GM12878 (cell line): ENCODE results near the gene NOD2. TPM values are rescaled to one million over a fixed set of nuclear protein-coding genes. Genes with fewer than 3 reads are reported as not detected.

Source experiments
- ATAC-seq: fragments of 200-7000 bp; cut with Tn5 transposase; 3 replicates; pipeline ENCODE4 v1.9.1; 2020; ENCODE audit warnings: mild to moderate bottlenecking, moderate library complexity
- BruUV-seq: library from RNA; stranded (reverse); fragments of 400-500 nt; replicated peaks from 2 replicates; lab custom pipeline; 2021; lab: Mats Ljungman, UMichigan
- CTCF ChIA-PET: fragments of 300-600 bp; sonication (Branson Sonifier 250); formaldehyde crosslinking; extraction: SDS; loops from one replicate; lab custom pipeline; 2021; ENCODE audit warnings: inconsistent platforms; lab: Yijun Ruan, JAX
- POLR2A ChIA-PET: fragments of 350-600 bp; formaldehyde crosslinking; extraction: SDS; loops from one replicate; lab custom pipeline; 2021; ENCODE audit warnings: inconsistent platforms; lab: Charles Lee
- RAD21 ChIA-PET: fragments of 300-600 bp; sonication (Branson Sonifier 250); formaldehyde crosslinking; loops from one replicate; lab custom pipeline; 2023; ENCODE audit warnings: antibody characterized with exemption; ENCODE audit not compliant: unreplicated experiment; lab: Charles Lee
- SMC1A ChIA-PET: fragments of 300-600 bp; sonication (Branson Sonifier 250); formaldehyde crosslinking; loops from one replicate; lab custom pipeline; 2023; ENCODE audit not compliant: unreplicated experiment, uncharacterized antibody; lab: Charles Lee
- DNase-seq: peaks from one replicate; pipeline ENCODE4 v3.0.0-alpha.2; 2011; ENCODE audit warnings: low read depth, low spot score
- FAIRE-seq: peaks from 3 replicates; lab custom pipeline; 2011; peaks lifted over from hg19 to GRCh38; lab: Jason Lieb, UNC
- H2AFZ ChIP-seq: 2 replicates; pipeline ENCODE4 v1.6.0; 2011; ENCODE audit warnings: low read depth, low read length, control low read depth; ENCODE audit not compliant: control insufficient read depth
- H3K27ac ChIP-seq: 2 replicates; pipeline ENCODE4 v1.5.1; 2011; ENCODE audit warnings: control low read depth; ENCODE audit not compliant: control insufficient read depth, insufficient read depth
- H3K27me3 ChIP-seq, 2 experiments: replicated peaks in 1 of 2; 2 replicates each; pipeline versions ENCODE4 v1.6.0 to v1.6.1; 2011; ENCODE audit warnings: low read length in 1 of 2; ENCODE audit not compliant: control insufficient read depth in 2 of 2, insufficient read depth in 2 of 2
- H3K36me3 ChIP-seq, 2 experiments: 2 replicates each; pipeline ENCODE4 v1.5.1; 2011; ENCODE audit warnings: low read length in 1 of 2; ENCODE audit not compliant: control insufficient read depth in 2 of 2, insufficient read depth in 2 of 2
- H3K4me1 ChIP-seq: 2 replicates; pipeline ENCODE4 v1.6.1; 2011; ENCODE audit warnings: mild to moderate bottlenecking, low read length, moderate library complexity, mixed read lengths; ENCODE audit not compliant: control insufficient read depth, insufficient read depth
- H3K4me2 ChIP-seq: 2 replicates; pipeline ENCODE4 v1.6.0; 2011; ENCODE audit warnings: control low read depth; ENCODE audit not compliant: control insufficient read depth, insufficient read depth
- H3K4me3 ChIP-seq: fragments of 200-600 bp; sonication (generic); 2 replicates; pipeline ENCODE4 v1.5.1; 2016
- H3K79me2 ChIP-seq: 2 replicates; pipeline ENCODE4 v1.6.0; 2011; ENCODE audit warnings: low read length; ENCODE audit not compliant: control insufficient read depth, insufficient read depth
- H3K9ac ChIP-seq: 2 replicates; pipeline ENCODE4 v1.8.0; 2011; ENCODE audit warnings: low read length, control low read depth, mixed read lengths; ENCODE audit not compliant: control insufficient read depth, insufficient read depth
- H3K9me3 ChIP-seq: replicated peaks from 3 replicates; pipeline ENCODE4 v1.5.1; 2011; ENCODE audit warnings: mild to moderate bottlenecking, low read length; ENCODE audit not compliant: control insufficient read depth, insufficient read depth
- H4K20me1 ChIP-seq: 2 replicates; pipeline ENCODE4 v1.6.0; 2011; ENCODE audit not compliant: control insufficient read depth, insufficient read depth
- ASH2L ChIP-seq: fragments of 300-600, 200-600 bp; sonication (generic); IDR thresholded peaks from 2 replicates; pipeline ENCODE4 v1.6.1; 2017; ENCODE audit warnings: low read depth, mild to moderate bottlenecking, borderline replicate concordance
- CREB1 ChIP-seq: IDR thresholded peaks from 2 replicates; pipeline ENCODE4 v1.6.1; 2012; ENCODE audit warnings: low read depth, mild to moderate bottlenecking, inconsistent platforms
- ETV6 ChIP-seq, 2 experiments: fragments of 450-650 bp in 1 of 2; IDR thresholded peaks in 1 of 2; conservative IDR thresholded peaks in 1 of 2; 2 replicates each; pipeline ENCODE4 v1.6.1; 2014; ENCODE audit warnings: antibody characterized with exemption in 1 of 2, borderline replicate concordance in 1 of 2, low read depth in 1 of 2, mild to moderate bottlenecking in 1 of 2, moderate library complexity in 1 of 2
- IKZF1 ChIP-seq: fragments of 450-650 bp; conservative IDR thresholded peaks from 2 replicates; pipeline ENCODE4 v1.6.1; 2017; ENCODE audit warnings: antibody characterized with exemption, mild to moderate bottlenecking
- IKZF2 ChIP-seq, 2 experiments: fragments of 450-650 bp; IDR thresholded peaks; 2 replicates each; pipeline ENCODE4 v1.6.1; 2017; ENCODE audit warnings: mild to moderate bottlenecking in 2 of 2, moderate library complexity in 2 of 2
- LARP7 ChIP-seq: fragments of 450-650 bp; IDR thresholded peaks from 2 replicates; pipeline ENCODE4 v1.6.1; 2017; ENCODE audit warnings: mild to moderate bottlenecking
- NFYA ChIP-seq: IDR thresholded peaks from 2 replicates; pipeline ENCODE4 v1.6.1; 2011; ENCODE audit warnings: low read depth, mild to moderate bottlenecking, low read length, improper control_type of control experiment, borderline replicate concordance
- NR2F1 ChIP-seq: fragments of 450-650 bp; conservative IDR thresholded peaks from 2 replicates; pipeline ENCODE4 v1.6.1; 2017; ENCODE audit warnings: mild to moderate bottlenecking
- NRF1 ChIP-seq: conservative IDR thresholded peaks from 2 replicates; pipeline ENCODE4 v1.6.1; 2011; ENCODE audit warnings: mild to moderate bottlenecking, low read depth, low read length, improper control_type of control experiment
- RELA ChIP-seq: fragments of 450-650 bp; IDR thresholded peaks from 2 replicates; pipeline ENCODE4 v1.8.0; 2014; ENCODE audit warnings: borderline replicate concordance; ENCODE audit not compliant: partially characterized antibody
- SIN3A ChIP-seq: IDR thresholded peaks from 2 replicates; pipeline ENCODE4 v1.6.1; 2012; ENCODE audit warnings: low read depth, low read length, improper control_type of control experiment
- SIX5 ChIP-seq: IDR thresholded peaks from 2 replicates; pipeline ENCODE4 v1.6.1; 2011; ENCODE audit warnings: mild to moderate bottlenecking, low read depth, low read length, moderate library complexity; ENCODE audit not compliant: severe bottlenecking
- TAF1 ChIP-seq: IDR thresholded peaks from 2 replicates; pipeline ENCODE4 v1.6.1; 2011; ENCODE audit warnings: mild to moderate bottlenecking, low read depth, low read length, borderline replicate concordance
- ZNF384 ChIP-seq: IDR thresholded peaks from 2 replicates; pipeline ENCODE4 v1.6.1; 2012; ENCODE audit warnings: low read depth, mild to moderate bottlenecking, low read length, improper control_type of control experiment, borderline replicate concordance
- WGBS: methylation state at CpG from one replicate; pipeline ENCODE4 v1.1.6; 2016; ENCODE audit warnings: low lambda C conversion rate; ENCODE audit not compliant: insufficient replicate concordance, insufficient coverage; ENCODE audit errors: missing lambda C conversion rate; 5-methylcytosine and 5-hydroxymethylcytosine counted together
- in situ Hi-C: fragments of 300-500 bp; cut with MboI; formaldehyde crosslinking; loops from 9 replicates; pipeline ENCODE4 v1.14.3; 2018; ENCODE audit warnings: mixed read lengths
- intact Hi-C: fragments of 100-400 bp; cut with micrococcal nuclease; formaldehyde crosslinking; loops from one replicate; pipeline ENCODE4 v1.14.2; 2022; ENCODE audit not compliant: unreplicated experiment
- polyA plus RNA-seq, 11 experiments: library from polyadenylated mRNA; depleted of rRNA in 4 of 11; unstranded in 6 of 11; stranded (reverse) in 5 of 11; fragments of >200 nt; fragmentation: Nextera tagmentation in 4 of 11; fragmentation: Illumina TruSeq in 1 of 11; extraction: Ambion mirVana in 4 of 11; extraction: Trizol in 1 of 11; gene quantifications; 1 replicate in 1 of 11; 2 replicates in 10 of 11; pipeline versions ENCODE4 v1.2.1 to v1.2.3, GENCODE V29; 2011 to 2016; ENCODE audit warnings: inconsistent platforms in 2 of 11, missing spikeins in 2 of 11, low read depth in 1 of 11
- total RNA-seq, 4 experiments: library from RNA; depleted of rRNA in 3 of 4; stranded (reverse); fragments of >200 nt in 3 of 4; fragmentation: Illumina TruSeq in 1 of 4; extraction: Trizol in 1 of 4; gene quantifications; 2 replicates each; pipeline versions ENCODE4 v1.2.1 to v1.2.3, GENCODE V29; 2013 to 2021
- TF ChIP-seq, protein P1 (sequence below): fragments of 450-650 bp; IDR thresholded peaks from 2 replicates; pipeline ENCODE4 v1.6.1; 2017; ENCODE audit warnings: mild to moderate bottlenecking, moderate library complexity
- TF ChIP-seq, protein P2 (sequence below): fragments of 450-650 bp; conservative IDR thresholded peaks from 2 replicates; pipeline ENCODE4 v1.6.1; 2017; ENCODE audit warnings: mild to moderate bottlenecking, moderate library complexity

NOD2 gene
- total and polyA plus RNA-seq, 10 of the 15 experiments (the other 5 are each of a cell fraction or from before 2014, with no cell fraction given): 1.0 to 18.6 (median 6.7) TPM

DNA sequence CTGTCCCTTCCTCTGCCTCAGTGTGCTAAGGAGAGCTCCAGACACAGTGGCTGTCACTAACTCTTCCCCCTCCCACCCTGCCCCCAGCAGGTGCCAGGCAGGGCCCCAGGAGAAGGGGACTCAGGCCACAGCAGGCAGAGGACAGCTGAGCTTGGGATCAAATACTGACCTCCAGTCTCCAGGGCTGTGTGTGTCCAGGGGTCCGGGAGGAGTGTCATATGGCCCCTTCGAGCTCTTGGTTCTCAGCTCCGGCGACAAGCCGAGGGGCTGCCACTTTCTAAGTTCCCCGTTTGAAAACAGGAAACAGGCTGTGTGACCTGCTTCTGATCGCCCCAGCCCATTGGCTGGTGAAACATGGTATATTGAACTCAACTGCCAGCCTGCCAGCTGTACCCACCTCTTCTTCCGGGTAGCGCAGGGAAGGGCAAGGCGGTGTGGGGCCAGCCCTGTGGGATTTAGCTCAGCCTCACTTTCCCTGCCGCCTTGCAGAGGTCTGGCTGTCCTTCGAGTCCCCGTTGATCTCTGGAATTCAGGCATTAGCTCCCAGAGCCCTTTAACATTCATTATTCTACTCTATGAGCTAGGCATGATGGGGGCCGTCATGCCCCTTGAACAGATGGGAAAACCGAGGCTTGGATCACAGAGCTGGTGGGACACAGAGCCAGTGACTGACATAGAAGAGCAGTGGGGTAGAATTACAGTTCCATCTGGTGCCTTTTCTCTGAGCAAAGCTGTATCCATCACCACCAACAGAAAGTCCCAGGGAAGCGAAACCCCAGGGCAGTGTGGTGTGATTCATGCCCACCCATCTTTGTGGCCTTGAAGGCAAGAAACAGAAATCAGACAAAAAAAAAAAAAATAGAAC, 12.2 kb upstream of the NOD2 start, which contains the start of gene SNX20:
Gene SNX20 (minus strand): TSS at position 292 of the 865 bp plus-strand sequence. CDS start 3,786 bp downstream, outside the sequence.
- TSS peak; percentile 80 for BruUV-seq
- Histone ChIP-seq H3K4me1 (peaks cover 50% of the 10 kb centered on the region), H4K20me1 (no peaks in the 10 kb centered on the region), H3K4me3 (peak within 1 kb of the TSS; percentile 72), H3K9me3 (no peaks in the 10 kb centered on the region; the same call in 2 of the 3 replicates), H3K4me2 (peak within 1 kb of the TSS; percentile 88), H3K27me3 (no peaks in the 10 kb centered on the region), H3K27ac (peak within 1 kb of the TSS; percentile 84), H3K36me3 (peaks cover 1 to 10% of the 10 kb centered on the region in 2 experiments; a peak in 3 of 4 replicates), H3K9ac (peak within 1 kb of the TSS; percentile 78), H3K79me2 (peaks cover 43% of the 10 kb centered on the region), H2AFZ (peak within 1 kb of the TSS; percentile 58)
- ChIA-PET SMC1A (interaction anchor here (0.8 to 24.8 kb wide), 10 partner anchors 8 to 121 kb away, joined by 3 to 600 read pairs (median 8); partner anchors contain the start of genes CYLD and NOD2), POLR2A (interaction anchor here (0.5 to 8.0 kb wide), 15 partner anchors 8 to 942 kb away, joined by 3 to 116 read pairs (median 4); partner anchors contain the start of gene CYLD), RAD21 (interaction anchor here (1.0 to 29.0 kb wide), 7 partner anchors 10 to 125 kb away, joined by 5 to 578 read pairs (median 12); partner anchors contain the start of gene CYLD), CTCF (interaction anchor here (0.6 to 20.9 kb wide), 12 partner anchors 9 to 399 kb away, joined by 3 to 636 read pairs (median 4); partner anchors contain the start of gene CYLD)
- intact Hi-C loops (loop anchor here (5.0 kb wide), 1 partner anchor 409 kb away; no protein-coding TSS in a partner anchor), in situ Hi-C loops (no loop called here)
- FAIRE-seq (no peak), DNase-seq (peak; percentile 63), ATAC-seq (peak; percentile 65)
- WGBS: under 1% methylated on average over 16 of the region's 16 CpGs
- no peak for TF ChIP-seq RELA
- TF ChIP-seq NFYA: no peak
- no peak for TF ChIP-seq ASH2L
- peak; percentile 54; a peak in 1 of 4 replicates for TF ChIP-seq IKZF2 (IDR thresholded peaks at IDR 0.05)
- no peak for TF ChIP-seq SIX5
- TF ChIP-seq, protein P1, sequence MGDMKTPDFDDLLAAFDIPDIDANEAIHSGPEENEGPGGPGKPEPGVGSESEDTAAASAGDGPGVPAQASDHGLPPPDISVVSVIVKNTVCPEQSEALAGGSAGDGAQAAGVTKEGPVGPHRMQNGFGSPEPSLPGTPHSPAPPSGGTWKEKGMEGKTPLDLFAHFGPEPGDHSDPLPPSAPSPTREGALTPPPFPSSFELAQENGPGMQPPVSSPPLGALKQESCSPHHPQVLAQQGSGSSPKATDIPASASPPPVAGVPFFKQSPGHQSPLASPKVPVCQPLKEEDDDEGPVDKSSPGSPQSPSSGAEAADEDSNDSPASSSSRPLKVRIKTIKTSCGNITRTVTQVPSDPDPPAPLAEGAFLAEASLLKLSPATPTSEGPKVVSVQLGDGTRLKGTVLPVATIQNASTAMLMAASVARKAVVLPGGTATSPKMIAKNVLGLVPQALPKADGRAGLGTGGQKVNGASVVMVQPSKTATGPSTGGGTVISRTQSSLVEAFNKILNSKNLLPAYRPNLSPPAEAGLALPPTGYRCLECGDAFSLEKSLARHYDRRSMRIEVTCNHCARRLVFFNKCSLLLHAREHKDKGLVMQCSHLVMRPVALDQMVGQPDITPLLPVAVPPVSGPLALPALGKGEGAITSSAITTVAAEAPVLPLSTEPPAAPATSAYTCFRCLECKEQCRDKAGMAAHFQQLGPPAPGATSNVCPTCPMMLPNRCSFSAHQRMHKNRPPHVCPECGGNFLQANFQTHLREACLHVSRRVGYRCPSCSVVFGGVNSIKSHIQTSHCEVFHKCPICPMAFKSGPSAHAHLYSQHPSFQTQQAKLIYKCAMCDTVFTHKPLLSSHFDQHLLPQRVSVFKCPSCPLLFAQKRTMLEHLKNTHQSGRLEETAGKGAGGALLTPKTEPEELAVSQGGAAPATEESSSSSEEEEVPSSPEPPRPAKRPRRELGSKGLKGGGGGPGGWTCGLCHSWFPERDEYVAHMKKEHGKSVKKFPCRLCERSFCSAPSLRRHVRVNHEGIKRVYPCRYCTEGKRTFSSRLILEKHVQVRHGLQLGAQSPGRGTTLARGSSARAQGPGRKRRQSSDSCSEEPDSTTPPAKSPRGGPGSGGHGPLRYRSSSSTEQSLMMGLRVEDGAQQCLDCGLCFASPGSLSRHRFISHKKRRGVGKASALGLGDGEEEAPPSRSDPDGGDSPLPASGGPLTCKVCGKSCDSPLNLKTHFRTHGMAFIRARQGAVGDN: peak; percentile 94
- peak; percentile 59; the same call in 1 of the 2 replicates for TF ChIP-seq ZNF384
- peak; percentile 31; the same call in 1 of the 2 replicates for TF ChIP-seq SIN3A
- 0 out of 2 replicates have a peak, but pooled peaks have one; percentile 9 for TF ChIP-seq CREB1
- TF ChIP-seq NR2F1: peak; percentile 46
- no peak for TF ChIP-seq ETV6 (conservative IDR thresholded peaks at IDR 0.05 in 1 of 2, IDR thresholded peaks at IDR 0.05 in 1 of 2; ENCODE audit: borderline replicate concordance in 1 of 2, low read depth in 1 of 2)
- TF ChIP-seq, protein P2, sequence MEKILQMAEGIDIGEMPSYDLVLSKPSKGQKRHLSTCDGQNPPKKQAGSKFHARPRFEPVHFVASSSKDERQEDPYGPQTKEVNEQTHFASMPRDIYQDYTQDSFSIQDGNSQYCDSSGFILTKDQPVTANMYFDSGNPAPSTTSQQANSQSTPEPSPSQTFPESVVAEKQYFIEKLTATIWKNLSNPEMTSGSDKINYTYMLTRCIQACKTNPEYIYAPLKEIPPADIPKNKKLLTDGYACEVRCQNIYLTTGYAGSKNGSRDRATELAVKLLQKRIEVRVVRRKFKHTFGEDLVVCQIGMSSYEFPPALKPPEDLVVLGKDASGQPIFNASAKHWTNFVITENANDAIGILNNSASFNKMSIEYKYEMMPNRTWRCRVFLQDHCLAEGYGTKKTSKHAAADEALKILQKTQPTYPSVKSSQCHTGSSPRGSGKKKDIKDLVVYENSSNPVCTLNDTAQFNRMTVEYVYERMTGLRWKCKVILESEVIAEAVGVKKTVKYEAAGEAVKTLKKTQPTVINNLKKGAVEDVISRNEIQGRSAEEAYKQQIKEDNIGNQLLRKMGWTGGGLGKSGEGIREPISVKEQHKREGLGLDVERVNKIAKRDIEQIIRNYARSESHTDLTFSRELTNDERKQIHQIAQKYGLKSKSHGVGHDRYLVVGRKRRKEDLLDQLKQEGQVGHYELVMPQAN: peak; percentile 53
- peak; percentile 85 for TF ChIP-seq IKZF1
- TF ChIP-seq TAF1: peak; percentile 39; the same call in 1 of the 2 replicates
- peak; percentile 62 for TF ChIP-seq LARP7
- no peak for TF ChIP-seq NRF1
